OCI-LY3 (cell line): Measurements from ENCODE around the gene ENO3.

Source experiments
- CTCF ChIP-seq: fragments of 200-600, 300-600 bp; sonication (generic); IDR thresholded peaks from 2 replicates; pipeline ENCODE4 v1.5.1; 2014; ENCODE audit warnings: antibody characterized with exemption, low read length, low read depth
- EZH2phosphoT487 ChIP-seq: fragments of 200-600 bp; shearing (Covaris generic); IDR thresholded peaks from 2 replicates; pipeline ENCODE4 v1.6.1; 2018; ENCODE audit warnings: antibody characterized with exemption, mixed run types, low read depth

GRCh38 chr17:5003214-5003867 lies 52.4 kb downstream of the ENO3 start:
- TF ChIP-seq CTCF (no peak), EZH2phosphoT487 (no peak)
